ENCODE measurements around the gene SBF1. TPM values are rescaled to one million over a fixed set of nuclear protein-coding genes. Genes with fewer than 3 reads are reported as not detected.

The SBF1 gene
- total RNA-seq, 2 experiments from 2014 or later, result 100 TPM

DNA sequence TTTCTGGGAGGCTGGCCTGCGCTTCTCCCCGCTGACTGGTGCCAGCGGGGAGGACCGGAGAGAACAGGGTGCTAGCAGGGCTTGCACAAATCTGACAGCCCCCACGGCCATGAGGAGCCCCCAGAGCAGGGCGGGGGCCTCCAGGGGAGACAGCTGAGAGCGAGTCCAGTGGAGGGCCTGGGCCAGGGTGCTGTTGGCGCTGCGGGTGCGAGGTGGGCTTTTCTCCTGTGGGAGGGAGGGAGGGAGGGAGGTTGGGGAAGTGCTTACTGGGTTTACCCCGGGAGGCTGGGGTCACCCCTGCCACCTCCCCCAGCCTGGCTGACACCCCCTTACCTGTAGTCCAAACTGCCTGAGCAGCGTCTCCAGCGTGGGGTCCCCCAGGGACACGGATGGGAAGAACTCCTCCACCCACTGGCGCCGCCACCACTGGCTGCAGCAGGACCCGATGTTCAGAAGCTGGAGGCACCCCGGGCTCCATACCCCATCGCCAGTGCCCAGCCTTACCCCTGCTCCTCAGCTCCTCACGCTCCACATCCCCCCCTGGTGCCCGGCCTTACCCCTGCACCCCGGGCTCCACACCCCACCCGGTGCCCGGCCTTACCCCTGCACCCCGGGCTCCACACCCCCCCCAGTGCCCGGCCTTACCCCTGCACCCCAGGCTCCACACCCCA is 28.8 kb upstream of the SBF1 start:
- DNase-seq, result no peak
- CTCF ChIA-PET, result interaction anchor here (1.5 kb wide), 1 partner anchor 22 kb away, joined by 3 read pairs; no protein-coding TSS in a partner anchor
- H3K27ac Mint-ChIP-seq, result no peak overlapping the region
- no peak overlapping the region for H3K4me3 Mint-ChIP-seq
- peaks cover 6% of the 10 kb centered on the region for H3K36me3 Mint-ChIP-seq (ENCODE audit: low read depth)
- no peaks in the 10 kb centered on the region for H3K9me3 Mint-ChIP-seq
- no peaks in the 10 kb centered on the region for H3K27me3 Mint-ChIP-seq (ENCODE audit: low read depth)
- peaks cover 4% of the 10 kb centered on the region for H3K4me1 Mint-ChIP-seq (ENCODE audit: low read depth)
- intact Hi-C loops (cut with micrococcal nuclease), result no loop called here

DNA sequence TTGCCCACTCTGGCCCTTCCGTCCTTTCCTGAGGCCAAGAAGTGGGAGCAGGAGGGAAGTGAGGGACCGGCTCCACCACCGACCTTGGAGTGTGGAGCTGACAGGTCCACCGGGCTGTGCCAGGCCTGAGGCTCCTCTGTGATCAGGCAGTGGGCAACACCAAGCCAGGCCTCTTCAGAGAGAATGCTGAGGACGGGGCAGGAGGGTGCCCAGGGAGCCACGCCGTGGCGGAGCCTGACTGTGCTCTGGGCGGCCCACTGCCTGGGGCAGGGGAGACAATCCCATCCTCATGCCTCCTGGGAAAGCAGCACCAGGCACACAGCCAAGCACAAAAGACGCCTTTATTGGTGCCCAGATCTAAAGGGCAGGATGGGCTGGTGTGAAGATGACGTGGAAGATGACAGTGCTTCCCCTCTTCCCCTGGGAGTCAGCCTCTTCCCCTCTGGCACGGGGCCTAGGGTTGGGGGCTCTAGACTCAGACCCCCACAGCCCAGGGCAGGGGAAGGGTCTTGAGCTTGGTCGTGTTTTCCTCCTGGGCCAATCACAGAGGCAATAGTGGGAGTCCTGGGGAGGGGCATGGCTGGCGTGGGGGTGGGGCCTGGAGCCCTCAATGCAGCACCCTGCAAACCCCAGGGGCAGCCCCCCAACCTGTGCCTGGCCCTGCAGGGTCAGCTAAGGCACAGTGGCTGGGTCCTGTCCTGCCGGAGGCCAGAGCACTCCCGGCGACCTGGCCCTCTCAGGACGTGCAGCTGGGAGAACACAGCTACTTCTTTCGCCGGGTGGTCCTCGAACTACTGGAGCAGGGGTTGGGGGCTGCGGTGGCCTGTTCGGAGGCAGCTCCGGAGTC is 28.0 kb upstream of the SBF1 start:
- CTCF ChIA-PET, result interaction anchor here (1.5 kb wide), 1 partner anchor 23 kb away, joined by 3 read pairs; no protein-coding TSS in a partner anchor
- Mint-ChIP-seq H3K4me3 (no peak overlapping the region), H3K36me3 (ENCODE audit: low read depth) (peaks cover 4% of the 10 kb centered on the region), H3K9me3 (no peaks in the 10 kb centered on the region), H3K27me3 (ENCODE audit: low read depth) (no peaks in the 10 kb centered on the region), H3K27ac (no peak overlapping the region), H3K4me1 (ENCODE audit: low read depth) (peaks cover 4% of the 10 kb centered on the region)
- intact Hi-C loops (cut with micrococcal nuclease), result no loop called here
- DNase-seq, result no peak

DNA sequence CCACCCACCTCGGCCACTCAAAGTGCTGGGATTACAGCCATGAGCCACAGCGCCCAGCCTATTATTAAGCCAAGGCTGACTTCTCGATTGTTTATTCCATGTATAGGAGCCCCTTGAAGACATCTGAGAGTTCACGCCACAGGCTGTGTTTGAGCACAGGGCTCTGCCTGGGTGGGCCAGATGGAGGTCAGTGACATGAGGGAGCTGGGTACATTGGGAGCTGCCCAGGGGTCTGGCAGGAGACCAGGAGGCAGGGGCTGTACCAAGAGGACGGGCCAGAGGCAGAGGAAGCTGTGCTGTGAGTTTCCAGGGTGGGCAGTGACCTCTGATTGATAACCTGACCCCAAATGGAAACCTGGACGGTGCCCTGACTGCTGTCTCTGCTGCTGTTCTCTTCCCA is 27.3 kb upstream of the SBF1 start:
- Mint-ChIP-seq H3K4me1 (ENCODE audit: low read depth) (peaks cover 4% of the 10 kb centered on the region), H3K27ac (no peak overlapping the region), H3K4me3 (no peak overlapping the region), H3K9me3 (no peaks in the 10 kb centered on the region), H3K27me3 (ENCODE audit: low read depth) (no peaks in the 10 kb centered on the region), H3K36me3 (ENCODE audit: low read depth) (peaks cover under 1% of the 10 kb centered on the region)
- intact Hi-C loops (cut with micrococcal nuclease), result no loop called here
- DNase-seq, result no peak
- CTCF ChIA-PET, result interaction anchor here (1.5 kb wide), 1 partner anchor 45 kb away, joined by 4 read pairs; no protein-coding TSS in a partner anchor

DNA sequence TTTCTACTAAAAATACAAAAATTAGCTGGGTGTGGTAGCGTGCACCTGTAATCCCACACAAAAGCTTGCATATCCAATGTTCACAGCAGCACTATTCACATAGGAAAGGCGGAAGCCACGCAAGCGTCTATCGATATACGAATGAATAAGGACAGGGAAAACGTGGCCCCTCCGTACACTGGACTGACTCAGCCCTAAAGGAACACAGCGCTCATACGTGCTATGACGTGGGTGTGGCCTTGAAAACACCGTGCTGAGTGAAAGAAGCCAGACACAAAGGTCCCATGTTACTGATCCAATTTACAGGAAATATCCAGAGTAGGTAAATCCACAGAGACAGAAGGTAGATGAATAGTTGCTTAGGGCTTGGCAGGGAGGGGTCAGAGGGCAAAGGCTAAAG is 25.6 kb upstream of the SBF1 start:
- no peaks in the 10 kb centered on the region for H3K36me3 Mint-ChIP-seq (ENCODE audit: low read depth)
- H3K27ac Mint-ChIP-seq, result no peak overlapping the region
- DNase-seq, result no peak
- H3K27me3 Mint-ChIP-seq (ENCODE audit: low read depth), result no peaks in the 10 kb centered on the region
- no peaks in the 10 kb centered on the region for H3K9me3 Mint-ChIP-seq
- H3K4me3 Mint-ChIP-seq, result no peak overlapping the region
- intact Hi-C loops (cut with micrococcal nuclease), result no loop called here
- CTCF ChIA-PET, result interaction anchor here (0.6 to 1.5 kb wide), 3 partner anchors 44 to 145 kb away, joined by 3 to 4 read pairs (median 3); no protein-coding TSS in a partner anchor
- H3K4me1 Mint-ChIP-seq (ENCODE audit: low read depth), result no peaks in the 10 kb centered on the region

DNA sequence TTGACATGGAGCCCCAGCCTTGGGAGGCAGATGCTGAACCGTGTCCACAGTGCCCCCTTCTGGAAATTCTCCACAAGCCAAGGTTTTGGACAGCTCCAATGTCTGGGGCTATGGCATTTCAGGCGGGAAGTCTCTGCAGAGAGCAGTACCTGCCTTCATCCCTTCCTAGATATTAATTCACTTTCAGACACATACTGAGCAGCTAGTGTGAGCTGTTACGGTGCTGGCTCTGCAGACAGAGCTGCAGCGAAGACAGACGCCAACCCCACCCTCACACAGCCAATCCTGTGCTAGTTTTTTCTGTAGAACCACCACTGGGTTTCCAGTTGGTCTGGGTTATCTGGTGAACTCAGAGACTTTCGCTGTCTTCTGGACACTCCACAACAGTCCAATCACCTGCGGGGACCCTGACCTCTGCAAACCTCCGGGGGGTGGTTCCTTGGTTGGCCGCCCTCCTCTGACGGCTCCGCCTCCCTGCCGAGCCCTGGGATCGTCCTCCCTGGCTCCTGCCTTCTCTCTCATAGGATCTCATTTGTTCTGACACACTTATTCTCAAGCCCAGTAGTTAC is 23.6 kb upstream of the SBF1 start:
- Mint-ChIP-seq H3K4me3 (no peak overlapping the region), H3K36me3 (ENCODE audit: low read depth) (no peaks in the 10 kb centered on the region), H3K27ac (no peak overlapping the region), H3K9me3 (no peaks in the 10 kb centered on the region), H3K27me3 (ENCODE audit: low read depth) (no peaks in the 10 kb centered on the region), H3K4me1 (ENCODE audit: low read depth) (no peaks in the 10 kb centered on the region)
- peak; percentile 86 for DNase-seq
- intact Hi-C loops (cut with micrococcal nuclease), result loop anchor here (1.0 to 5.0 kb wide), 5 partner anchors 24 to 246 kb away; partner anchors contain the start of genes HDAC10, MAPK11 and SBF1
- CTCF ChIA-PET, result interaction anchor here (0.9 to 2.9 kb wide), 18 partner anchors 10 to 247 kb away, joined by 3 to 16 read pairs (median 4); partner anchors contain the start of genes HDAC10, LMF2, MIOX and NCAPH2

DNA sequence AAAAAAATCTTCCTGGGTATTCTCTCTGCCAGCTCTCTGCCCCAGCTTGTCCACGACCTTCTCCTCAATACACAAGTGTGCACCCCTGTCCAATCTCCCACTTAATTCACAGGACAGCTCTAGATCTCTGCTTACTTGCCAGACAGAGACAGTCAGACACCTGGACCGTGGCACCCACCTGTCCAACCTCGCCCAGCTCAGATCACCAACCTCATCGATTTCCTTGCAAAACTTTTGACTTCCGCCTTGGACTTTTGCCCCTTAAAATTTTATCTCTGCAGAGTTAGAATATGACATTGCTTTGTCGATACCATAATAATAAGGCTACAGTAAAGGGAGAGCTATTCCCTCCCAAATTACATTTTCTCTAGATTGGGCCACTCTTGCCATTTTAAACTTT is 22.3 kb upstream of the SBF1 start:
- CTCF ChIA-PET, result interaction anchor here (0.6 to 2.9 kb wide), 16 partner anchors 11 to 245 kb away, joined by 3 to 16 read pairs (median 4); partner anchors contain the start of genes CHKB, LMF2, NCAPH2 and SCO2
- no peaks in the 10 kb centered on the region for H3K27me3 Mint-ChIP-seq (ENCODE audit: low read depth)
- H3K9me3 Mint-ChIP-seq, result no peaks in the 10 kb centered on the region
- H3K4me1 Mint-ChIP-seq (ENCODE audit: low read depth), result no peaks in the 10 kb centered on the region
- no peak overlapping the region for H3K4me3 Mint-ChIP-seq
- H3K27ac Mint-ChIP-seq, result no peak overlapping the region
- no peaks in the 10 kb centered on the region for H3K36me3 Mint-ChIP-seq (ENCODE audit: low read depth)
- intact Hi-C loops (cut with micrococcal nuclease), result loop anchor here (5.0 kb wide), 2 partner anchors 40 to 245 kb away; partner anchors contain the start of gene HDAC10
- no peak for DNase-seq

DNA sequence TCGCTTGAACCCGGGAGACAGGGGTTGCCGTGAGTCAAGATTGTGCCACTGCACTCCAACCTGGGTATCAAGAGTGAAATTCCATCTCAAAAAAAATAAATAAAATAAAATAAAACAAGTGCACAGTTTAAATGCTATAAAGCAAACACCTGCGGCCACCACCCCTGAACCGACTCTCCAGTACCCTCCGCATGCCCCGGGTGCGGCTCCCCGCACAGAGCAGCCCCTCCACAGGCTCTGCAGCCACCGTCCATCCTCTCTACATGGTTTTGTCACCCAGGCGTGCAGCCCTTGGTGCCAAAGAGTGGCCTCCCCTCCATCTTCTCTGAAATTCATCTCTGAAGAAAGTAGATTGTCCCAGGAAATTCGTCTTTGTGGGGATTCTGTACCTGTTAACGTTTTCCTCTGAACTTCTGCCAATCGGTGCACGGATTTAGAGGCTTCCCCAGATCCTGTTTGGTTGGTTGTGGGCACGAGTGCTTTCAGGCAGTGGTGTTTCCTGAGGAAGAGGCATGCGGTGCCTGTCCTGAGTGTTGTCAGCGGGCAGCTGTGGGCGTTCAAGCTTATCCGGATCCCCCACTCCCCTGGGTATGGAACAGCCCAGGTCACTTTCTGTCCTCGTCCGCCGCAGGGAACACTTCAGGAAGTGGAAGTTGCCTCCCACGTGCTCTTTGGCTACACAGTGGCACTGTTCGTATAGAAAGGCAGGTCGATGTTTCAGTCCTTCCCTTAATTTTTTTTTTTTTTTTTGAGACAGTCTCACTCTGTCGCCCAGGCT is 15.9 kb upstream of the SBF1 start:
- no peaks in the 10 kb centered on the region for H3K36me3 Mint-ChIP-seq (ENCODE audit: low read depth)
- no peaks in the 10 kb centered on the region for H3K9me3 Mint-ChIP-seq
- CTCF ChIA-PET, result no interaction called here
- peaks cover 9% of the 10 kb centered on the region for H3K4me1 Mint-ChIP-seq (ENCODE audit: low read depth)
- H3K4me3 Mint-ChIP-seq, result peak overlapping the region; percentile 39
- no peak overlapping the region for H3K27ac Mint-ChIP-seq
- intact Hi-C loops (cut with micrococcal nuclease), result no loop called here
- DNase-seq, result no peak
- no peaks in the 10 kb centered on the region for H3K27me3 Mint-ChIP-seq (ENCODE audit: low read depth)

DNA sequence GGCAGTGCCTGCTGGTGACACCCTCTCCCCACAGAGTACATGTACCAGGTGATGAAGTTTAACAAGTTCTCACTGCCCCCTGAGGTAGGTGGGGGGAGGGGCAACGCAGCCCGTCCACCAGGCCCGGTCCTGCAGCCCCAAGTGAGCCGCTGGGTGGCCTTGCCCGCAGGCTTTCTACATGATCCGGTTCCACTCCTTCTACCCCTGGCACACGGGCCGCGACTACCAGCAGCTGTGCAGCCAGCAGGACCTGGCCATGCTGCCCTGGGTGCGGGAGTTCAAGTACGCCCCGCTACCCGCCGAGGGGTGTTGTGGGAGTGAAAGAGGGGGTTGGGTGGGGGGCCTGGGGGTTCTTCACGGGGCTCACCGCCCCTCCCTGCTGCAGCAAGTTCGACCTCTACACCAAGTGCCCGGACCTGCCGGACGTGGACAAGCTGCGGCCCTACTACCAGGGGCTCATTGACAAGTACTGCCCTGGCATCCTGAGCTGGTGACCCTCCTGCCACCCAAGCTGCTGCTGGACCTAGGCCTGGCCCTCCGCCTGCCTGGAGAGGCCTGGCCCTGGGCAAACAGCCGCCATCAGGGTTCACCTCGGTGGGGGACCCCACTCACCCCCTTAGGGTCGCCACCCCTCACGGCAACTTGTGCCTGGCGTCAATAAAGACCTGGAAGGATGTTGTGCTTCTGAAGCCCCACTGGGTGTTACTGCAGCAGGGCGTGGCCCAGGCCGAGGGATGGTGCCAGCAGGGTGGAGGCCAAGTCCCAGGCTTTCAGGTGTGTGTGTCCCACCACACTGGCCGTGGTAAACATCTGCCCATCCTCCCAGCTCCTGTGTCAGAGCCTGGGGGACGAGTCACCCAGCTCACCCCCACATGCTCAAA is 14.8 kb upstream of the SBF1 start:
- intact Hi-C loops (cut with micrococcal nuclease), result no loop called here

DNA sequence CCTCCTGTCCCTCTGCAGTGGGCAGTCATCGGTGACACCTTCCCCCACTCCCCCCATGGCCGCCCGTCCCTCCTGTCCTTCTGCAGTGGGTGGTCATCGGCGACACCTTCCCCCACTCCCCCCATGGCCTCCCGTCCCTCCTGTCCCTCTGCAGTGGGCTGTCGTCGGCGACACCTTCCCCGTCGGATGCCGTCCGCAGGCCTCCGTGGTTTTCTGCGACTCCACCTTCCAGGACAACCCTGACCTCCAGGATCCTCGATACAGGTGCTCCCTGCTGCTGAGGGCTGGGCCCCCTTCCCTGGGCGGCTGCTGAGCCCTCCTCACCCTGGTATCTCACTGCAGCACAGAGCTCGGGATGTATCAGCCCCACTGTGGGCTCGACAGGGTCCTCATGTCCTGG is 14.1 kb upstream of the SBF1 start:
- CTCF ChIA-PET, result no interaction called here
- H3K27ac Mint-ChIP-seq, result no peak overlapping the region

More for the DNA sequence above, 14.8 kb upstream of the SBF1 start:
- Mint-ChIP-seq H3K36me3 (ENCODE audit: low read depth) (no peaks in the 10 kb centered on the region), H3K4me3 (no peak overlapping the region), H3K9me3 (no peaks in the 10 kb centered on the region), H3K27ac (no peak overlapping the region), H3K27me3 (ENCODE audit: low read depth) (no peaks in the 10 kb centered on the region), H3K4me1 (ENCODE audit: low read depth) (peaks cover 11% of the 10 kb centered on the region)
- CTCF ChIA-PET, result no interaction called here
- DNase-seq, result no peak

DNA sequence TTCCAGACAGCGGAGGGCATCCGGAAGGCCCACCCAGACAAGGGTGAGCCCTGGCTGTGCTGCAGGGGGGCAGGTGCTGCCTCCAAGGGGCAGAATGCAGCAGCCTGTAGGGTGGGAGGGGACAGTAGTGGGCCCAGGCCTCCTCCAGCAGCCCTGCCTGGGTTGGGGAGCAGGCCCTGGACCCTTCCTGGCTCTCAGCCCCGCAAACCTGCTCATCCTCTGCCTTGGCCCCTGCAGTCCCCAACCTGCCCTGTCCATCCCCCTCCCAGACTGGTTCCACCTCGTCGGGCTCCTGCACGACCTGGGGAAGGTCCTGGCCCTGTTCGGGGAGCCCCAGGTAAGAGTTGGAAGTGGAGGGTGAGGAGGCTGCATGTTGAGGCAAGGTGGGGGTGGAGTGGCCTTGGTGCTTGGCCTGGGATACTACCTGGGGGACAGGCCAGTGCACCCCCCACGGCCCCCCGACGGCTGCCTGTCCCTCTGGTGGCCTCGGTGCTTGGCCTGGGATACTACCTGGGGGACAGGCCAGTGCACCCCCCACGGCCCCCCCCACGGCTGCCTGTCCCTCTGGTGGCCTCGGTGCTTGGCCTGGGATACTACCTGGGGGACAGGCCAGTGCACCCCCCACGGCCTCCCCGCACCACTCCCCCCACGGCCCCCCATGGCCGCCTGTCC is 13.3 kb upstream of the SBF1 start:
- DNase-seq, result no peak
- no peaks in the 10 kb centered on the region for H3K27me3 Mint-ChIP-seq (ENCODE audit: low read depth)
- peaks cover 11% of the 10 kb centered on the region for H3K4me1 Mint-ChIP-seq (ENCODE audit: low read depth)
- no peak overlapping the region for H3K27ac Mint-ChIP-seq
- H3K9me3 Mint-ChIP-seq, result no peaks in the 10 kb centered on the region
- intact Hi-C loops (cut with micrococcal nuclease), result no loop called here
- CTCF ChIA-PET, result no interaction called here
- H3K4me3 Mint-ChIP-seq, result no peak overlapping the region
- no peaks in the 10 kb centered on the region for H3K36me3 Mint-ChIP-seq (ENCODE audit: low read depth)

More for the DNA sequence above, 14.1 kb upstream of the SBF1 start:
- H3K4me3 Mint-ChIP-seq, result no peak overlapping the region
- DNase-seq, result no peak
- H3K9me3 Mint-ChIP-seq, result no peaks in the 10 kb centered on the region
- peaks cover 11% of the 10 kb centered on the region for H3K4me1 Mint-ChIP-seq (ENCODE audit: low read depth)
- intact Hi-C loops (cut with micrococcal nuclease), result no loop called here
- no peaks in the 10 kb centered on the region for H3K27me3 Mint-ChIP-seq (ENCODE audit: low read depth)
- H3K36me3 Mint-ChIP-seq (ENCODE audit: low read depth), result no peaks in the 10 kb centered on the region
